T-cell (primary cell): ENCODE data around the gene CNIH2. TPM values are rescaled to one million over a fixed set of nuclear protein-coding genes. Genes with fewer than 3 reads are reported as not detected.
A peak's percentile ranks its signal among the peaks of the same experiment; 100 is the strongest.

Experiments used
- ATAC-seq, 4 experiments: fragments of 200-7000 bp in 3 of 4; fragments of 150-1000 bp in 1 of 4; cut with Tn5 transposase; replicated peaks in 1 of 4; 1 replicate in 3 of 4; 2 replicates in 1 of 4; pipeline ENCODE4 v1.10.0; 2021; ENCODE audit warnings: moderate library complexity in 3 of 4, mild to moderate bottlenecking in 2 of 4, moderate number of reproducible peaks in 1 of 4
- CTCF ChIA-PET, 2 donors: fragments of 300-600 bp; sonication (Branson Sonifier 250); formaldehyde crosslinking; loops; one replicate each; lab custom pipeline; 2022; ENCODE audit warnings: antibody characterized with exemption in 2 of 2; lab: Charles Lee
- POLR2A ChIA-PET, 2 donors: fragments of 300-600 bp; sonication (Branson Sonifier 250); formaldehyde crosslinking; loops; one replicate each; lab custom pipeline; 2022; ENCODE audit warnings: antibody characterized with exemption in 2 of 2; lab: Charles Lee
- DNase-seq, 35 experiments: peaks; one replicate each; pipeline versions ENCODE4 v3.0.0 to v3.0.0-alpha.2; 2013 to 2023
- H3K27ac ChIP-seq: one replicate; pipeline ENCODE4 v1.5.1; 2013; ENCODE audit warnings: low read length
- H3K27me3 ChIP-seq, 2 experiments: replicated peaks in 1 of 2; 1 replicate in 1 of 2; 2 replicates in 1 of 2; pipeline versions ENCODE4 v1.6.1 to v1.7.0; 2013; ENCODE audit warnings: low read length in 1 of 2, mixed read lengths in 1 of 2; ENCODE audit not compliant: control insufficient read depth in 2 of 2, insufficient read depth in 2 of 2; ENCODE audit errors: extremely low read depth in 1 of 2
- H3K36me3 ChIP-seq, 2 donors: 1 replicate in 1 of 2; 2 replicates in 1 of 2; pipeline versions ENCODE4 v1.6.1 to v1.7.0; 2013; ENCODE audit warnings: low read length in 1 of 2; ENCODE audit not compliant: control insufficient read depth in 2 of 2, insufficient read depth in 1 of 2; ENCODE audit errors: extremely low read depth in 1 of 2
- H3K4me1 ChIP-seq, 2 experiments: 1 replicate in 1 of 2; 2 replicates in 1 of 2; pipeline versions ENCODE4 v1.6.1 to v1.7.0; 2013; ENCODE audit warnings: low read length in 2 of 2, mixed read lengths in 1 of 2; ENCODE audit not compliant: insufficient read depth in 2 of 2, control insufficient read depth in 1 of 2; ENCODE audit errors: extremely low read depth in 1 of 2
- H3K4me3 ChIP-seq, 2 donors: 1 replicate in 1 of 2; 2 replicates in 1 of 2; pipeline versions ENCODE4 v1.5.1 to v1.7.0; 2013; ENCODE audit warnings: mild to moderate bottlenecking in 2 of 2, low read length in 1 of 2, moderate library complexity in 1 of 2; ENCODE audit not compliant: control insufficient read depth in 1 of 2; ENCODE audit errors: extremely low read depth in 1 of 2
- H3K9me3 ChIP-seq: 2 replicates; pipeline ENCODE4 v1.7.0; 2013
- H3K27ac Mint-ChIP-seq, 2 donors: one replicate each; pipeline ENCODE4 v1.8.0; 2020 to 2021; ENCODE audit warnings: mild to moderate bottlenecking in 2 of 2, mixed read lengths in 2 of 2
- H3K27me3 Mint-ChIP-seq, 2 donors: one replicate each; pipeline ENCODE4 v1.8.0; 2021 to 2022; ENCODE audit warnings: mixed read lengths in 2 of 2
- H3K36me3 Mint-ChIP-seq: one replicate; pipeline ENCODE4 v1.8.0; 2021; ENCODE audit warnings: mixed read lengths
- H3K4me1 Mint-ChIP-seq, 3 donors: one replicate each; pipeline ENCODE4 v1.8.0; 2020 to 2022; ENCODE audit warnings: mixed read lengths in 3 of 3, mild to moderate bottlenecking in 1 of 3
- H3K4me3 Mint-ChIP-seq, 3 donors: one replicate each; pipeline ENCODE4 v1.8.0; 2020 to 2022; ENCODE audit warnings: mild to moderate bottlenecking in 3 of 3, mixed read lengths in 3 of 3, moderate library complexity in 3 of 3
- H3K9me3 Mint-ChIP-seq, 3 donors: one replicate each; pipeline ENCODE4 v1.8.0; 2020 to 2022; ENCODE audit warnings: mixed read lengths in 3 of 3
- WGBS: methylation state at CpG from one replicate; pipeline ENCODE4 v1.1.5; 2013; ENCODE audit warnings: missing lambda C conversion rate; ENCODE audit not compliant: insufficient coverage; 5-methylcytosine and 5-hydroxymethylcytosine counted together
- total RNA-seq, 35 experiments: library from RNA in 6 of 35; stranded (reverse) in 6 of 35; fragments of 120-200 nt in 1 of 35; gene quantifications; one replicate each; pipeline versions ENCODE4 v1.2.1 to v1.2.4 and lab custom pipeline; 2013 to 2026

Gene CNIH2
- total RNA-seq, 5 donors from 2014 or later (not counting 1 experiment from before 2014, with no cell fraction given) = 1.9 to 9.9 (median 2.7) TPM

DNA sequence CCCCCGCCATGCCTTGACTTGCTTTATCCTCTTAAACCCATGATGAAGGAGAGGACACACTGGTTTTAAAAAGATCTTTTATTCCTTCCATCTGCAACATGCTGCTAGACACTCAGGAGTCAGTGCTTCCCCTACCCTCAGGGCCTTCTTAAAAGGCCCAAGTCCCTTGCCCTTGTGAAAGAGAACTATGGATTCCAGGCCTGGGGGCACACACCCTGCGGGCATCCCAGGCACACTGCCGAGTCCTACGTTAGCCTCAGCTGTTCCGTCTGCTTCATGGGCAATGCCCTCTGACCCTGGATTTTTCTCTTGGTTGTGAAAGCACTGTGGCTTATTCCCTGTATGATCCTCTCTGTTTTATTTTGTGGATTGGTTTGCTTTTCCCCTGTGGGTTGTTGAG lies 44.7 kb upstream of the CNIH2 start:
- Histone ChIP-seq H3K27me3 (no peaks in the 10 kb centered on the region), H3K36me3 (peaks cover 11 to 84% of the 10 kb centered on the region in 2 donors), H3K4me1 (no peaks in the 10 kb centered on the region), H3K27ac (no peak overlapping the region), H3K4me3 (no peak overlapping the region), H3K9me3 (no peaks in the 10 kb centered on the region)
- no peak for ATAC-seq
- POLR2A ChIA-PET = no interaction called here
- WGBS = 94% methylated on average over 3 of the region's 5 CpGs
- H3K4me3 Mint-ChIP-seq = no peak overlapping the region
- H3K36me3 Mint-ChIP-seq = peaks cover 58% of the 10 kb centered on the region
- DNase-seq = no peak
- H3K27me3 Mint-ChIP-seq = no peaks in the 10 kb centered on the region
- H3K4me1 Mint-ChIP-seq = peaks cover 0 to 9% (median 1%) of the 10 kb centered on the region in 3 donors
- CTCF ChIA-PET = no interaction called here
- no peak overlapping the region for H3K27ac Mint-ChIP-seq
- H3K9me3 Mint-ChIP-seq = no peaks in the 10 kb centered on the region

- POLR2A ChIA-PET = no interaction called here
- CTCF ChIA-PET = no interaction called here
- ATAC-seq (no peak), DNase-seq (no peak)
- peaks cover 18 to 93% of the 10 kb centered on the region in 2 donors for H3K36me3 ChIP-seq
- H3K9me3 ChIP-seq = no peaks in the 10 kb centered on the region
- peak overlapping the region in 1 of 2 donors; percentile 11 for H3K27ac Mint-ChIP-seq
- no peak overlapping the region for H3K27ac ChIP-seq
- no peaks in the 10 kb centered on the region for H3K4me1 ChIP-seq
- 83% methylated on average over 7 of the region's 11 CpGs for WGBS
- H3K9me3 Mint-ChIP-seq = no peaks in the 10 kb centered on the region
- H3K36me3 Mint-ChIP-seq = peaks cover 61% of the 10 kb centered on the region
- no peak overlapping the region for H3K4me3 Mint-ChIP-seq
- no peaks in the 10 kb centered on the region for H3K27me3 Mint-ChIP-seq
- H3K4me1 Mint-ChIP-seq = peaks cover 0 to 4% (median 1%) of the 10 kb centered on the region in 3 donors
- no peaks in the 10 kb centered on the region for H3K27me3 ChIP-seq
- no peak overlapping the region for H3K4me3 ChIP-seq
Observed at GRCh38 chr11:66235141-66235540, 42.8 kb upstream of the CNIH2 start.

GRCh38 chr11:66237867-66238266 lies 40.1 kb upstream of the CNIH2 start:
- no peaks in the 10 kb centered on the region for H3K9me3 Mint-ChIP-seq
- no peak for DNase-seq
- ATAC-seq = no peak
- no peak overlapping the region for H3K4me3 Mint-ChIP-seq
- no peak overlapping the region for H3K4me3 ChIP-seq
- 100% methylated on average over 5 of the region's 6 CpGs for WGBS
- no peak overlapping the region for H3K27ac ChIP-seq
- H3K4me1 ChIP-seq = peaks cover 0 to 5% of the 10 kb centered on the region in 2 experiments
- peak overlapping the region; percentile 46 to 52 for H3K27ac Mint-ChIP-seq
- no peaks in the 10 kb centered on the region for H3K27me3 ChIP-seq
- H3K36me3 Mint-ChIP-seq = peaks cover 63% of the 10 kb centered on the region
- CTCF ChIA-PET = no interaction called here
- H3K9me3 ChIP-seq = no peaks in the 10 kb centered on the region
- H3K27me3 Mint-ChIP-seq = no peaks in the 10 kb centered on the region
- peaks cover 0 to 13% (median 4%) of the 10 kb centered on the region in 3 donors for H3K4me1 Mint-ChIP-seq
- POLR2A ChIA-PET = interaction anchor here in 1 of 2 donors (0.6 to 0.7 kb wide), 2 partner anchors 158 to 1412 kb away, joined by 3 to 8 read pairs; no protein-coding TSS in a partner anchor
- peaks cover 28 to 92% of the 10 kb centered on the region in 2 donors for H3K36me3 ChIP-seq

DNA sequence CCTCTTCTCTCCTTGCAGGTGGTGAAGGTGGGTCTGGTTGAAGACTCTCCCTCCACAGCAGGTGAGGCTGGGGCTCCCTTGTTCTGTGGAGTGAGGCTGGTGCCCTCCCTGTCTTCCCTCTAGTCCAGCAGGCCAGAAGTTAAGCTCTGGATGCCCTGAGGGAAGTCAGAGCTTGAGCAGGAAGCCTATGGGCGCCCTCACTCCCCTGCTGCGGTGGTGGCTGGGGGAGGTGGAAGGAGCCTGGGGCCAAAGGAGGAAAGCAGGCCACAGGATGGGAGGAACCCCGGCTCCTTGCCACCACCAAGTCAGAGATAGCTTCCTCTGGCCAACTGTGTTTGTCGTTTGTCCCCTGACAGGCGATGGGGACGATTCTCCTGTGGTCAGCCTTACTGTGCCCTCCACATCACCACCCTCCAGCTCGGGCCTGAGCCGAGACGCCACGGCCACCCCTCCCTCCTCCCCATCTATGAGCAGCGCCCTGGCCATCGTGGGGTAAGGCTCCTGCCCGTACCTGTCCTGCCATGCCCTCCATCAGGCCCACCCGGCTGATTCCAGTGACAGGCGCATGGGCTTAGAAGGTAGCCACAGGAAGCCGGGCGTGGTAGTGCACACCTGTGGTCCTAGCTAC lies 39.1 kb upstream of the CNIH2 start:
- H3K4me1 ChIP-seq = peaks cover 0 to 5% of the 10 kb centered on the region in 2 experiments
- no peaks in the 10 kb centered on the region for H3K27me3 Mint-ChIP-seq
- H3K27ac Mint-ChIP-seq = peak overlapping the region in 1 of 2 donors; percentile 39
- no peak for DNase-seq
- POLR2A ChIA-PET = no interaction called here
- no peaks in the 10 kb centered on the region for H3K27me3 ChIP-seq
- CTCF ChIA-PET = interaction anchor here in 1 of 2 donors (0.6 kb wide), 1 partner anchor 74 kb away, joined by 3 read pairs; no protein-coding TSS in a partner anchor
- H3K4me3 ChIP-seq = no peak overlapping the region
- no peak overlapping the region for H3K4me3 Mint-ChIP-seq
- peaks cover 56% of the 10 kb centered on the region for H3K36me3 Mint-ChIP-seq
- peaks cover 23 to 92% of the 10 kb centered on the region in 2 donors for H3K36me3 ChIP-seq
- H3K4me1 Mint-ChIP-seq = peaks cover 0 to 8% (median 4%) of the 10 kb centered on the region in 3 donors
- WGBS = 93% methylated on average over 12 of the region's 17 CpGs
- ATAC-seq = no peak
- H3K27ac ChIP-seq = no peak overlapping the region
- H3K9me3 Mint-ChIP-seq = no peaks in the 10 kb centered on the region
- no peaks in the 10 kb centered on the region for H3K9me3 ChIP-seq

DNA sequence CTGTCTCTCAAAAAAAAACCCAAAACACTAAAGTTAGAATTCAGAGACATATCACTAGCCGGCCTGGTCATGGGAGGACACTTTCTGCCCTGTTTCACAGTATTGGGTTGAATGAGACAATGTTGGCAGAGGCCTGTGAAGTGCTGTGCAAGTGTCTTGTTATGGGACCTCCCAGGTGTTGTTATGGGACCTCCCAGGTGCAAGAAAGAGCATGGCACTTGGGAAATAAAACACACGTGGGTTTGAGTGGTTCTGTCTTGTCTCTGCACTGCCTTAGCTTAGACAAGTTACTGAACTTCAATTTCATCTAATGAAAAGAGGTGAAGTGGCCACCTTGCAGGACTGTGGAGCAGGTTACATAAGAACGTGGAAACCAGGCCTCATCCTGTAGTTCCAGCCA lies 38.5 kb upstream of the CNIH2 start:
- Mint-ChIP-seq H3K4me3 (no peak overlapping the region), H3K27me3 (no peaks in the 10 kb centered on the region), H3K36me3 (peaks cover 54% of the 10 kb centered on the region), H3K4me1 (peaks cover 0 to 8% (median 4%) of the 10 kb centered on the region in 3 donors), H3K9me3 (no peaks in the 10 kb centered on the region), H3K27ac (no peak overlapping the region)
- peaks cover 0 to 5% of the 10 kb centered on the region in 2 experiments for H3K4me1 ChIP-seq
- ATAC-seq = no peak
- no peaks in the 10 kb centered on the region for H3K9me3 ChIP-seq
- ChIA-PET CTCF (interaction anchor here in 1 of 2 donors (0.6 kb wide), 1 partner anchor 73 kb away, joined by 3 read pairs; no protein-coding TSS in a partner anchor), POLR2A (no interaction called here)
- no peaks in the 10 kb centered on the region for H3K27me3 ChIP-seq
- WGBS = 90% methylated on average over 2 of the region's 3 CpGs
- DNase-seq = no peak
- H3K4me3 ChIP-seq = no peak overlapping the region
- peaks cover 25 to 91% of the 10 kb centered on the region in 2 donors for H3K36me3 ChIP-seq
- no peak overlapping the region for H3K27ac ChIP-seq

DNA sequence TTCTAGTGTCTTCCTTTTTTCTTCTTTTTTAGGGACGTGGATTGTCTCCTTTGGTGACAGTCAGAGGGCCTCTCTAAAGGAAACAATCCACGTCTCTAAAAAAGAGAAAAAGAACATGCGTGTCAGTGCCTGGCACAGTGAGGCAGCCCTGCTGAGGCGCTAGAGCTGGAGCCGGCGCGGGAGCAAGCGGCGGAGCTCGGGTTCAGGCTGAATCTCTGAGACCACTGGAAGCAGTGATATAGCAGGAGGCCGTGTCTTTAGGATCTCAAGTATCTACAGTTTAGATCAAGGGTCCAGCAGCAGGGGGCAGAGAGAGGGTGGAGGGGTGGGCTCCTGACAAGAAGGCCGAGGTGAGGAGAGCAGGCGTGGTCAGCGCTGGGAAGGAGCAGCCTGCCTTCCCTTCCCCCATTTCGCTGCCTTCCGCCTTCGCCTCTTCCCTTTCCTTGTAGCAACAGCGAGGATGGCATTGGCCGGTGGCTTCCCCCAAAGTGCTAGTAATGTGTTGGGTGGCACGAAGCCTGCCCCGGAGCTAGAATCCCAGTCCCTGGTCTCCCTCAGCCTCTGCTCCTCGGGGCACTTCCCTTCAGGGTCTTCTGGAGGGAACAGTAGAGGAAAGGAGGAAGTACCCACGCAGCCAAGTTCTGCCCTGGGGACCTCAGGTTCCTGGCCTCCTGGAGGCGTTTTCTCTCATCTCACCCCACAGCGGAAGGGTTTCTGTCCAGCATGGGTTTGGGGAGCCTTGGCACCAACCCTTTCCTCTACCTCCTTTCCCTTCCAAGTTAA lies 37.8 kb upstream of the CNIH2 start:
- Histone ChIP-seq H3K27me3 (no peaks in the 10 kb centered on the region), H3K4me3 (no peak overlapping the region), H3K9me3 (no peaks in the 10 kb centered on the region), H3K36me3 (peaks cover 29 to 91% of the 10 kb centered on the region in 2 donors), H3K4me1 (peaks cover 0 to 5% of the 10 kb centered on the region in 2 experiments), H3K27ac (no peak overlapping the region)
- H3K9me3 Mint-ChIP-seq = no peaks in the 10 kb centered on the region
- no peak for DNase-seq
- no peaks in the 10 kb centered on the region for H3K27me3 Mint-ChIP-seq
- peak overlapping the region in 1 of 2 donors; percentile 45 for H3K27ac Mint-ChIP-seq
- H3K4me3 Mint-ChIP-seq = no peak overlapping the region
- CTCF ChIA-PET = no interaction called here
- WGBS = 96% methylated on average over 12 of the region's 25 CpGs
- peaks cover 0 to 8% (median 4%) of the 10 kb centered on the region in 3 donors for H3K4me1 Mint-ChIP-seq
- no peak for ATAC-seq
- POLR2A ChIA-PET = no interaction called here
- peaks cover 52% of the 10 kb centered on the region for H3K36me3 Mint-ChIP-seq
